CD4-positive, CD25-positive, alpha-beta regulatory T cell (primary cell): ENCODE data around the gene RAB3A. TPM values are rescaled to one million over a fixed set of nuclear protein-coding genes. Genes with fewer than 3 reads are reported as not detected.
"Not testable (repeated sequence)": the region's sequence is repeated elsewhere in the genome, so short reads cannot be mapped to it uniquely, and the experiment has no call there.

Experiments used
- ATAC-seq, 2 donors: fragments of 150-1000 bp; cut with Tn5 transposase; one replicate each; pipeline ENCODE4 v1.10.0; 2021; ENCODE audit warnings: low read depth in 2 of 2, moderate number of reproducible peaks in 2 of 2, moderate library complexity in 1 of 2
- DNase-seq, 3 donors: peaks; one replicate each; pipeline versions ENCODE4 v3.0.0 to v3.0.0-alpha.2; 2012 to 2022; ENCODE audit warnings: mixed read lengths in 1 of 3
- H3K27ac ChIP-seq: one replicate; pipeline ENCODE4 v1.7.0; 2013; ENCODE audit warnings: mild to moderate bottlenecking, low read length; ENCODE audit not compliant: insufficient read depth, poor library complexity, severe bottlenecking
- H3K27me3 ChIP-seq: one replicate; pipeline ENCODE4 v1.7.0; 2013; ENCODE audit warnings: low read length; ENCODE audit not compliant: control insufficient read depth, insufficient read depth
- H3K36me3 ChIP-seq: one replicate; pipeline ENCODE4 v1.7.0; 2013; ENCODE audit warnings: mild to moderate bottlenecking, low read length, moderate library complexity; ENCODE audit not compliant: control insufficient read depth, insufficient read depth
- H3K4me1 ChIP-seq: 2 replicates; pipeline ENCODE4 v1.7.0; 2013; ENCODE audit warnings: mild to moderate bottlenecking, low read length; ENCODE audit not compliant: insufficient read depth, control insufficient read depth, poor library complexity, severe bottlenecking
- H3K4me3 ChIP-seq: one replicate; pipeline ENCODE4 v1.7.0; 2013; ENCODE audit warnings: low read depth, mild to moderate bottlenecking, low read length, moderate library complexity
- H3K9me3 ChIP-seq, 2 experiments: 1 replicate in 1 of 2; 2 replicates in 1 of 2; pipeline ENCODE4 v1.7.0; 2013; ENCODE audit warnings: low read length in 2 of 2, mild to moderate bottlenecking in 1 of 2, moderate library complexity in 1 of 2; ENCODE audit not compliant: control insufficient read depth in 2 of 2
- H3K27ac Mint-ChIP-seq, 3 donors: one replicate each; pipeline ENCODE4 v1.8.0; 2020 to 2022; ENCODE audit warnings: mild to moderate bottlenecking in 3 of 3, mixed read lengths in 3 of 3, moderate library complexity in 2 of 3
- H3K27me3 Mint-ChIP-seq: one replicate; pipeline ENCODE4 v1.8.0; 2022; ENCODE audit warnings: mild to moderate bottlenecking, mixed read lengths
- H3K36me3 Mint-ChIP-seq: one replicate; pipeline ENCODE4 v1.8.0; 2020; ENCODE audit warnings: mixed read lengths
- H3K4me1 Mint-ChIP-seq, 4 donors: one replicate each; pipeline ENCODE4 v1.8.0; 2020 to 2022; ENCODE audit warnings: mixed read lengths in 4 of 4, mild to moderate bottlenecking in 1 of 4
- H3K4me3 Mint-ChIP-seq, 4 donors: one replicate each; pipeline ENCODE4 v1.8.0; 2020 to 2022; ENCODE audit warnings: mild to moderate bottlenecking in 4 of 4, mixed read lengths in 4 of 4, moderate library complexity in 3 of 4
- H3K9me3 Mint-ChIP-seq, 7 donors: one replicate each; pipeline ENCODE4 v1.8.0; 2020 to 2022; ENCODE audit warnings: mixed read lengths in 7 of 7, mild to moderate bottlenecking in 3 of 7, moderate library complexity in 2 of 7
- polyA plus RNA-seq, 4 donors: library from polyadenylated mRNA; unstranded; fragments of 300-500 nt; fragmentation: Illumina TruSeq; gene quantifications; one replicate each; pipeline ENCODE4 v1.2.3, GENCODE V29; 2021
- total RNA-seq: library from RNA; stranded (reverse); gene quantifications from one replicate; pipeline ENCODE4 v1.2.3, GENCODE V29; 2022

The RAB3A gene
- total and polyA plus RNA-seq, 5 donors from 2014 or later = 0.87 to 5.1 (median 1.4) TPM

GRCh38 chr19:18161636-18162002, 42.2 kb downstream of the RAB3A start:
- ATAC-seq (no peak), DNase-seq (no peak)
- Mint-ChIP-seq H3K36me3 (peaks cover 10% of the 10 kb centered on the region), H3K4me1 (peaks cover 0 to 8% (median 0%) of the 10 kb centered on the region in 4 donors), H3K27ac (no peak overlapping the region), H3K27me3 (no peaks in the 10 kb centered on the region), H3K9me3 (peaks cover 0 to 2% (median 0%) of the 10 kb centered on the region in 7 donors), H3K4me3 (peak overlapping the region in 2 of 4 donors; percentile 44 to 48)
- H3K27me3 ChIP-seq = no peaks in the 10 kb centered on the region
- no peaks in the 10 kb centered on the region for H3K9me3 ChIP-seq
- H3K27ac ChIP-seq = no peak overlapping the region
- peaks cover 9% of the 10 kb centered on the region for H3K4me1 ChIP-seq
- H3K36me3 ChIP-seq = peaks cover 9% of the 10 kb centered on the region
- peak overlapping the region; percentile 41 for H3K4me3 ChIP-seq

- H3K4me1 ChIP-seq = peaks cover 9% of the 10 kb centered on the region
- no peak overlapping the region for H3K27ac Mint-ChIP-seq
- peak; percentile 93 to 94 for ATAC-seq
- H3K4me3 ChIP-seq = peak overlapping the region; percentile 41
- no peaks in the 10 kb centered on the region for H3K27me3 Mint-ChIP-seq
- no peaks in the 10 kb centered on the region for H3K27me3 ChIP-seq
- H3K27ac ChIP-seq = peak overlapping the region; percentile 23
- peaks cover 0 to 13% (median 0%) of the 10 kb centered on the region in 4 donors for H3K4me1 Mint-ChIP-seq
- peaks cover 0 to 2% (median 0%) of the 10 kb centered on the region in 7 donors for H3K9me3 Mint-ChIP-seq
- peaks cover 9% of the 10 kb centered on the region for H3K36me3 Mint-ChIP-seq
- DNase-seq = peak; percentile 75 to 82 (median 76)
- H3K4me3 Mint-ChIP-seq = peak overlapping the region; percentile 64 to 82 (median 74)
- H3K9me3 ChIP-seq = no peaks in the 10 kb centered on the region
- H3K36me3 ChIP-seq = peaks cover 9% of the 10 kb centered on the region
These were observed 42.7 kb downstream of the RAB3A start for GRCh38 chr19:18160971-18161635.

GRCh38 chr19:18160493-18160970, 43.3 kb downstream of the RAB3A start:
- peak overlapping the region; percentile 64 to 82 (median 74) for H3K4me3 Mint-ChIP-seq
- H3K36me3 ChIP-seq = peaks cover 9% of the 10 kb centered on the region
- peaks cover 9% of the 10 kb centered on the region for H3K4me1 ChIP-seq
- no peaks in the 10 kb centered on the region for H3K27me3 Mint-ChIP-seq
- H3K9me3 ChIP-seq = no peaks in the 10 kb centered on the region
- peaks cover 0 to 13% (median 0%) of the 10 kb centered on the region in 4 donors for H3K4me1 Mint-ChIP-seq
- ATAC-seq (no peak), DNase-seq (no peak)
- H3K4me3 ChIP-seq = no peak overlapping the region
- H3K36me3 Mint-ChIP-seq = peaks cover 3% of the 10 kb centered on the region
- H3K27ac Mint-ChIP-seq = peak overlapping the region in 2 of 3 donors; percentile 51 to 82
- H3K27me3 ChIP-seq = no peaks in the 10 kb centered on the region
- peak overlapping the region; percentile 23 for H3K27ac ChIP-seq
- peaks cover 0 to 2% (median 0%) of the 10 kb centered on the region in 7 donors for H3K9me3 Mint-ChIP-seq

DNA sequence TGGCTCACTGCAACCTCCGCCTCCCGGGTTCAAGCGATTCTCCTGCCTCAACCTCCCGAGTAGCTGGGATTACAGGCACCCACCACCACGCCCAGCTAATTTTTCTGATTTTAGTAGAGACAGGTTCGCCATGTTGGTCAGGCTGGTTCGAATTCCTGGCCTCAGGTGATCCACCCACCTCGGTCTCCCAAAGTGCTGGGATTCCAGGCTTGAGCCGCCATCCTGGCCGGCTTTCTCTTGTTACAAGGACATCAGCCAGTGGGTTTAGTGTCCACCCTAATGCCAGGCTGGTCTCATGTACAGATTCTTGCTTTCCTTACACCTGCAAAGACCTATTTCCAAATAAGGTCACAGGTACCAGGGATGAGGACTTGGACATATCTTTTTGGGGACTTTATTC, 44.0 kb downstream of the RAB3A start:
- DNase-seq (no peak), ATAC-seq (no peak)
- Mint-ChIP-seq H3K4me3 (peak overlapping the region in 2 of 4 donors; percentile 15 to 82), H3K4me1 (peaks cover 0 to 13% (median 0%) of the 10 kb centered on the region in 4 donors), H3K36me3 (peaks cover 3% of the 10 kb centered on the region), H3K27ac (peak overlapping the region in 2 of 3 donors; percentile 51 to 82), H3K27me3 (no peaks in the 10 kb centered on the region), H3K9me3 (peaks cover 0 to 3% (median 0%) of the 10 kb centered on the region in 7 donors)
- Histone ChIP-seq H3K27me3 (no peaks in the 10 kb centered on the region), H3K27ac (no peak overlapping the region), H3K36me3 (peaks cover 9% of the 10 kb centered on the region), H3K4me3 (no peak overlapping the region), H3K9me3 (no peaks in the 10 kb centered on the region), H3K4me1 (peaks cover 9% of the 10 kb centered on the region)

- Mint-ChIP-seq H3K27ac (peak overlapping the region in 1 of 3 donors; percentile 5), H3K4me3 (peak overlapping the region in 1 of 4 donors; percentile 61), H3K4me1 (peaks cover 0 to 18% (median 4%) of the 10 kb centered on the region in 4 donors)
- not testable (repeated sequence) for DNase-seq, ATAC-seq, H3K9me3 ChIP-seq, H3K27me3 ChIP-seq, H3K27ac ChIP-seq, H3K27me3 Mint-ChIP-seq, H3K36me3 ChIP-seq, H3K9me3 Mint-ChIP-seq, H3K36me3 Mint-ChIP-seq, H3K4me3 ChIP-seq
- peaks cover 13% of the 10 kb centered on the region for H3K4me1 ChIP-seq
These were observed 44.7 kb downstream of the RAB3A start for GRCh38 chr19:18159059-18159616.

GRCh38 chr19:18158467-18158866, 45.4 kb downstream of the RAB3A start:
- no peaks in the 10 kb centered on the region for H3K9me3 ChIP-seq
- peaks cover 19% of the 10 kb centered on the region for H3K4me1 ChIP-seq
- no peak overlapping the region for H3K27ac ChIP-seq
- H3K27me3 Mint-ChIP-seq = no peaks in the 10 kb centered on the region
- ATAC-seq (no peak), DNase-seq (no peak)
- H3K4me3 Mint-ChIP-seq = peak overlapping the region in 1 of 4 donors; percentile 61
- H3K4me3 ChIP-seq = no peak overlapping the region
- peaks cover 0 to 23% (median 7%) of the 10 kb centered on the region in 4 donors for H3K4me1 Mint-ChIP-seq
- H3K27me3 ChIP-seq = no peaks in the 10 kb centered on the region
- no peak overlapping the region for H3K27ac Mint-ChIP-seq
- H3K36me3 ChIP-seq = peaks cover 8% of the 10 kb centered on the region
- H3K9me3 Mint-ChIP-seq = peaks cover 0 to 3% (median 0%) of the 10 kb centered on the region in 7 donors
- H3K36me3 Mint-ChIP-seq = peaks cover 3% of the 10 kb centered on the region

- no peaks in the 10 kb centered on the region for H3K36me3 ChIP-seq
- H3K9me3 ChIP-seq = no peaks in the 10 kb centered on the region
- ATAC-seq = no peak
- H3K27me3 Mint-ChIP-seq = peaks cover 4% of the 10 kb centered on the region
- H3K4me1 ChIP-seq = peaks cover 23% of the 10 kb centered on the region
- H3K27ac Mint-ChIP-seq = no peak overlapping the region
- DNase-seq = no peak
- peaks cover 0 to 3% (median 0%) of the 10 kb centered on the region in 7 donors for H3K9me3 Mint-ChIP-seq
- H3K36me3 Mint-ChIP-seq = peaks cover 3% of the 10 kb centered on the region
- no peak overlapping the region for H3K27ac ChIP-seq
- H3K4me3 ChIP-seq = no peak overlapping the region
- H3K4me1 Mint-ChIP-seq = peaks cover 0 to 25% (median 8%) of the 10 kb centered on the region in 4 donors
- H3K4me3 Mint-ChIP-seq = no peak overlapping the region
- H3K27me3 ChIP-seq = no peaks in the 10 kb centered on the region
These were observed 46.3 kb downstream of the RAB3A start for GRCh38 chr19:18157465-18158063.
